Gastrocnemius medialis (tissue), 4 donors: ENCODE data around the gene SERPINA12.

Source experiments
- POLR2A ChIP-seq, 2 donors: fragments of 450-650 bp; IDR thresholded peaks; one replicate each; pipeline ENCODE4 v1.6.1; 2017; ENCODE audit warnings: antibody characterized with exemption in 2 of 2, mild to moderate bottlenecking in 2 of 2, moderate library complexity in 2 of 2
- TF ChIP-seq, protein P1 (sequence below), 5 experiments: fragments of 450-650 bp in 3 of 5; fragments of 200-600 bp in 2 of 5; sonication (generic) in 2 of 5; IDR thresholded peaks in 4 of 5; conservative IDR thresholded peaks in 1 of 5; 1 replicate in 4 of 5; 2 replicates in 1 of 5; pipeline ENCODE4 v1.5.1; 2016 to 2019; ENCODE audit warnings: antibody characterized with exemption in 5 of 5, mild to moderate bottlenecking in 3 of 5, moderate library complexity in 3 of 5

DNA sequence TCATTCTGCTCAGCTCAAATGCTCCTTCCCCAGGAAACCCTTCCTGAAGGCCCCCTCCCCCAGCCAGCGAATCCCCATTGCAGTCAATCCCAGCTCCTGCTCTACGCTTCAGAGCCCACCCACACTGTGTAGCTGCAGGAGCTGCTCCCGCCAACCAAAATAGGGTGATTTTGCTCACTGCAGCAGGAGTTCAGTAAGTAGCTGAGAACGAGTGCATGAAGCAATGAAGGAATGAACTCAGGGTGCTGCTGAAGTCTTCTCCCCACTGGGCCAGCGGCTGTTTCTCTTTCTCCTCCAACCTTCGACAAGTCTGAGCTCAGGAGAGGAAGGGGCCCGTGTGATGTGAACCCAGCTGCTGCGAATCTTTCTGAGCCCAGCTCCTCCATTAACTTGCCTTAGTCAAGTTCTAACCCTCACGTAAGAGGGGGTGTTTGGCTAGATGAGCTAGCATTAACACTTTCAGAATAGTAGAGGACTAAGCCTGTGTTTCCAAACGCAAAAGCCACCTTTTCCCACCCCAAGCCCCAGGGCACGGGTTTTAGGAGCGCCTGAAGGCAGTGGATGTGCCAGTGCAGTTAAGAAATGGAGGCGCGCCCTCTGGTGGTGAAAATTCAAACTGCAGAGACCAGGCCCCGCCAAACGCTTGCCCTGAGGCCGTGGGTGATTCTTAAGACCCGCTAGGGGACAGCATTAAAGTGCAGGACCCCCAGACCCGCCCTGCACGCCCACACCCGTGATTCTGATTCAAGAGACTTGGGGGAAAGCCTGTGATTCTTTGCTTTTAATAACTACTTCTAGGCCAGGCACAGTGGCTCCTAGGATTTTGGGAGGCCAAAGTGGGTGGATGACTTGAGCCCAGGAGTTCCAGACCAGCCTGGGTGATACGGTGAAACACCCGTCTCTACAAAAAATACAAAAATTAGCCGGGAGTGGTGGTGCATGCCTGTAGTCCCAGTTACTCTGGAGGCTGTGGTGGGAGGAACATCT, 40.0 kb upstream of the SERPINA12 start:
- TF ChIP-seq, protein P1, sequence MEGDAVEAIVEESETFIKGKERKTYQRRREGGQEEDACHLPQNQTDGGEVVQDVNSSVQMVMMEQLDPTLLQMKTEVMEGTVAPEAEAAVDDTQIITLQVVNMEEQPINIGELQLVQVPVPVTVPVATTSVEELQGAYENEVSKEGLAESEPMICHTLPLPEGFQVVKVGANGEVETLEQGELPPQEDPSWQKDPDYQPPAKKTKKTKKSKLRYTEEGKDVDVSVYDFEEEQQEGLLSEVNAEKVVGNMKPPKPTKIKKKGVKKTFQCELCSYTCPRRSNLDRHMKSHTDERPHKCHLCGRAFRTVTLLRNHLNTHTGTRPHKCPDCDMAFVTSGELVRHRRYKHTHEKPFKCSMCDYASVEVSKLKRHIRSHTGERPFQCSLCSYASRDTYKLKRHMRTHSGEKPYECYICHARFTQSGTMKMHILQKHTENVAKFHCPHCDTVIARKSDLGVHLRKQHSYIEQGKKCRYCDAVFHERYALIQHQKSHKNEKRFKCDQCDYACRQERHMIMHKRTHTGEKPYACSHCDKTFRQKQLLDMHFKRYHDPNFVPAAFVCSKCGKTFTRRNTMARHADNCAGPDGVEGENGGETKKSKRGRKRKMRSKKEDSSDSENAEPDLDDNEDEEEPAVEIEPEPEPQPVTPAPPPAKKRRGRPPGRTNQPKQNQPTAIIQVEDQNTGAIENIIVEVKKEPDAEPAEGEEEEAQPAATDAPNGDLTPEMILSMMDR (IDR thresholded peaks at IDR 0.05 in 4 of 5, conservative IDR thresholded peaks at IDR 0.05 in 1 of 5) = peak; percentile 62 to 85 (median 65)
- no peak for TF ChIP-seq POLR2A (IDR thresholded peaks at IDR 0.05)
